MV-4-11 (cell line): Measurements from ENCODE around the gene STAT4.

Source experiments
- DNase-seq: peaks from one replicate; lab custom pipeline; 2025; lab: John Stamatoyannopoulos, UW

The STAT4 gene

GRCh38 chr2:190994148-190994547, 156.6 kb downstream of the STAT4 start:
- no peak for DNase-seq

GRCh38 chr2:190993292-190993643, 157.5 kb downstream of the STAT4 start:
- DNase-seq, result no peak

- DNase-seq, result no peak
Observed at GRCh38 chr2:190990132-190990531, 160.7 kb downstream of the STAT4 start.

- no peak for DNase-seq
Observed at GRCh38 chr2:190988910-190989309, 161.9 kb downstream of the STAT4 start.

GRCh38 chr2:190987938-190988337, 162.9 kb downstream of the STAT4 start:
- no peak for DNase-seq

- DNase-seq, result no peak
Observed at GRCh38 chr2:190987116-190987515, 163.7 kb downstream of the STAT4 start.

GRCh38 chr2:190986221-190986953, 164.4 kb downstream of the STAT4 start:
- DNase-seq, result no peak

- DNase-seq, result no peak
Observed at GRCh38 chr2:190984595-190984994, 166.2 kb downstream of the STAT4 start.

- DNase-seq, result no peak
Observed at GRCh38 chr2:190982262-190983034, 168.3 kb downstream of the STAT4 start.

- DNase-seq, result no peak
Observed at GRCh38 chr2:190981733-190982132, 169.1 kb downstream of the STAT4 start.

GRCh38 chr2:190981333-190981732, 169.5 kb downstream of the STAT4 start:
- DNase-seq, result no peak

- DNase-seq, result no peak
Observed at GRCh38 chr2:190980630-190981209, 170.1 kb downstream of the STAT4 start.

- DNase-seq, result no peak
Observed at GRCh38 chr2:190979906-190980629, 170.7 kb downstream of the STAT4 start.
